WTC11 (cell line): ENCODE measurements around the gene FPR2. TPM values are rescaled to one million over a fixed set of nuclear protein-coding genes. Genes with fewer than 3 reads are reported as not detected.
A peak's percentile ranks its signal among the peaks of the same experiment; 100 is the strongest.
"Not testable (repeated sequence)": the region's sequence is repeated elsewhere in the genome, so short reads cannot be mapped to it uniquely, and the experiment has no call there.

ENCODE experiments used
- ATAC-seq: fragments of 200-7000 bp; cut with Tn5 transposase; 2 replicates; pipeline ENCODE4 v1.10.0; 2021; ENCODE audit warnings: mild to moderate bottlenecking, moderate library complexity
- CTCF ChIA-PET: fragments of 300-600 bp; sonication (Branson Sonifier 250); formaldehyde crosslinking; loops from one replicate; lab custom pipeline; 2021; ENCODE audit warnings: antibody characterized with exemption; lab: Charles Lee
- POLR2A ChIA-PET: fragments of 350-600 bp; sonication (Branson Sonifier 250); formaldehyde crosslinking; loops from one replicate; lab custom pipeline; 2021; ENCODE audit warnings: antibody characterized with exemption; lab: Charles Lee
- DNase-seq: peaks from one replicate; pipeline ENCODE4 v3.0.0; 2021; ENCODE audit warnings: low spot score
- H3K27ac Mint-ChIP-seq: 2 replicates; pipeline ENCODE4 v1.8.0; 2021; ENCODE audit warnings: mixed read lengths
- H3K27me3 Mint-ChIP-seq: 2 replicates; pipeline ENCODE4 v1.8.0; 2021; ENCODE audit warnings: low read depth, mild to moderate bottlenecking, moderate library complexity, mixed read lengths
- H3K36me3 Mint-ChIP-seq: 2 replicates; pipeline ENCODE4 v1.8.0; 2021; ENCODE audit warnings: mixed read lengths
- H3K4me1 Mint-ChIP-seq: 2 replicates; pipeline ENCODE4 v1.8.0; 2022; ENCODE audit warnings: mixed read lengths
- H3K4me3 Mint-ChIP-seq: 2 replicates; pipeline ENCODE4 v1.8.0; 2021; ENCODE audit warnings: mild to moderate bottlenecking, moderate library complexity, mixed read lengths
- H3K9me3 Mint-ChIP-seq: 2 replicates; pipeline ENCODE4 v1.8.0; 2021; ENCODE audit warnings: mixed read lengths
- ATF6 ChIP-seq: sonication (generic); formaldehyde crosslinking; IDR thresholded peaks from 2 replicates; pipeline ENCODE4 v1.8.1; 2023; ENCODE audit warnings: mild to moderate bottlenecking, missing genetic modification reagents
- CTCF ChIP-seq: fragments of 200-600 bp; IDR thresholded peaks from 2 replicates; pipeline ENCODE4 v1.8.0; 2022; ENCODE audit warnings: antibody characterized with exemption
- GTF2I ChIP-seq: fragments of 250-450 bp; sonication (Bioruptor Pico); conservative IDR thresholded peaks from 2 replicates; pipeline ENCODE4 v1.4.0; 2021; ENCODE audit warnings: mild to moderate bottlenecking
- HMGXB4 ChIP-seq: sonication (generic); formaldehyde crosslinking; IDR thresholded peaks from 2 replicates; pipeline ENCODE4 v1.8.1; 2023; ENCODE audit warnings: mild to moderate bottlenecking, moderate library complexity, missing genetic modification reagents
- IRF2 ChIP-seq: sonication (generic); formaldehyde crosslinking; IDR thresholded peaks from 2 replicates; pipeline ENCODE4 v1.8.0; 2022; ENCODE audit warnings: low read depth, missing genetic modification reagents, borderline replicate concordance
- MXD4 ChIP-seq: fragments of 250-450 bp; sonication (Bioruptor Pico); IDR thresholded peaks from 2 replicates; pipeline ENCODE4 v1.8.0; 2021; ENCODE audit warnings: mild to moderate bottlenecking, moderate library complexity, borderline replicate concordance
- ZNF232 ChIP-seq: sonication (generic); formaldehyde crosslinking; IDR thresholded peaks from 2 replicates; pipeline ENCODE4 v1.8.0; 2022; ENCODE audit warnings: mild to moderate bottlenecking, missing genetic modification reagents
- ZNF416 ChIP-seq: fragments of 250-450 bp; sonication (Bioruptor Pico); IDR thresholded peaks from 2 replicates; pipeline ENCODE4 v1.9.0; 2021; ENCODE audit warnings: mild to moderate bottlenecking, inconsistent platforms
- ZNF671 ChIP-seq: fragments of 250-450 bp; sonication (Bioruptor Pico); IDR thresholded peaks from 2 replicates; pipeline ENCODE4 v1.8.0; 2021; ENCODE audit warnings: mild to moderate bottlenecking
- total RNA-seq: library from RNA; stranded (reverse); gene quantifications from 3 replicates; pipeline ENCODE4 v1.2.3, GENCODE V29; 2021

Gene FPR2
- total RNA-seq, 1 experiment from 2014 or later, result 0.31 TPM

GRCh38 chr19:51772977-51773376, 12.0 kb downstream of the FPR2 start (continued):
- TF ChIP-seq ATF6 (CRISPR knock-in tag) (no peak), HMGXB4 (CRISPR knock-in tag) (no peak), ZNF416 (CRISPR knock-in tag) (no peak)

- H3K9me3 Mint-ChIP-seq, H3K4me1 Mint-ChIP-seq, H3K36me3 Mint-ChIP-seq, H3K27ac Mint-ChIP-seq, DNase-seq, H3K4me3 Mint-ChIP-seq, ATAC-seq, POLR2A ChIA-PET: not testable (repeated sequence)
- CTCF ChIA-PET, result interaction anchor here (1.3 to 2.6 kb wide), 4 partner anchors 64 to 119 kb away, joined by 4 to 46 read pairs (median 35); no protein-coding TSS in a partner anchor
- peaks cover 34% of the 10 kb centered on the region for H3K27me3 Mint-ChIP-seq
These were observed 15.6 kb downstream of the FPR2 start for GRCh38 chr19:51776561-51776960.

GRCh38 chr19:51777570-51778462, 16.8 kb downstream of the FPR2 start:
- Mint-ChIP-seq H3K9me3 (peaks cover 4% of the 10 kb centered on the region; the same call in 1 of the 2 replicates), H3K27ac (no peak overlapping the region), H3K27me3 (peaks cover 37% of the 10 kb centered on the region), H3K4me1 (peaks cover 8% of the 10 kb centered on the region), H3K36me3 (no peaks in the 10 kb centered on the region), H3K4me3 (no peak overlapping the region)
- ATAC-seq (peak; percentile 96), DNase-seq (peak; percentile 59)
- ChIA-PET CTCF (interaction anchor here (0.6 to 2.6 kb wide), 37 partner anchors 10 to 489 kb away, joined by 3 to 46 read pairs (median 4); partner anchors contain the start of gene FPR2), POLR2A (interaction anchor here (0.6 to 1.1 kb wide), 2 partner anchors 75 to 109 kb away, joined by 4 read pairs; no protein-coding TSS in a partner anchor)
- TF ChIP-seq ZNF671 (CRISPR knock-in tag), result no peak
- TF ChIP-seq CTCF, result peak; percentile 63

GRCh38 chr19:51779181-51779580, 18.2 kb downstream of the FPR2 start:
- H3K27me3 Mint-ChIP-seq, result peaks cover 30% of the 10 kb centered on the region
- POLR2A ChIA-PET, result no interaction called here
- no peak for TF ChIP-seq IRF2
- no peak for TF ChIP-seq GTF2I (CRISPR knock-in tag)
- no peak for TF ChIP-seq ZNF232 (CRISPR knock-in tag)
- no peak for TF ChIP-seq ATF6 (CRISPR knock-in tag)
- no peak for TF ChIP-seq MXD4 (CRISPR knock-in tag)
- H3K4me3 Mint-ChIP-seq, result no peak overlapping the region
- CTCF ChIA-PET, result interaction anchor here (1.2 to 2.6 kb wide), 7 partner anchors 18 to 198 kb away, joined by 3 to 46 read pairs (median 13); partner anchors contain the start of gene FPR2
- H3K4me1 Mint-ChIP-seq, result peaks cover 8% of the 10 kb centered on the region
- H3K9me3 Mint-ChIP-seq, result no peaks in the 10 kb centered on the region; the same call in 1 of the 2 replicates
- H3K36me3 Mint-ChIP-seq, result no peaks in the 10 kb centered on the region
- no peak for DNase-seq
- no peak overlapping the region for H3K27ac Mint-ChIP-seq
- ATAC-seq, result no peak
